HG02938 (cell line): ENCODE results near the gene FMNL1.
"Not testable (repeated sequence)": the region's sequence is repeated elsewhere in the genome, so short reads cannot be mapped to it uniquely, and the experiment has no call there.

Source experiments
- ATAC-seq: cut with Tn5 transposase; IDR thresholded peaks from one replicate; pipeline ENCODE4 v1.9.1; 2021; ENCODE audit warnings: mild to moderate bottlenecking, moderate library complexity; ENCODE audit not compliant: unreplicated experiment

The FMNL1 gene

GRCh38 chr17:45233423-45233924 is 11.8 kb downstream of the FMNL1 start:
- ATAC-seq: no peak

GRCh38 chr17:45234641-45235415 is 13.1 kb downstream of the FMNL1 start:
- no peak for ATAC-seq

- ATAC-seq: no peak
These were observed 14.0 kb downstream of the FMNL1 start for GRCh38 chr17:45235416-45236281.

GRCh38 chr17:45236282-45236606 is 14.6 kb downstream of the FMNL1 start:
- ATAC-seq: no peak

GRCh38 chr17:45237686-45238085 is 16.0 kb downstream of the FMNL1 start:
- ATAC-seq: no peak

GRCh38 chr17:45238155-45238774 is 16.6 kb downstream of the FMNL1 start:
- ATAC-seq: no peak

GRCh38 chr17:45240905-45241327 is 19.2 kb downstream of the FMNL1 start:
- ATAC-seq: no peak

GRCh38 chr17:45241328-45242028 is 19.8 kb downstream of the FMNL1 start:
- ATAC-seq: no peak

- ATAC-seq: no peak
These were observed 20.3 kb downstream of the FMNL1 start for GRCh38 chr17:45242029-45242414.

GRCh38 chr17:45243750-45244149 is 22.1 kb downstream of the FMNL1 start:
- ATAC-seq: no peak

- ATAC-seq: no peak
These were observed 23.3 kb downstream of the FMNL1 start for GRCh38 chr17:45244725-45245656.

GRCh38 chr17:45246338-45246737 is 24.7 kb downstream of the FMNL1 start:
- no peak for ATAC-seq

GRCh38 chr17:45246861-45247428 is 25.3 kb downstream of the FMNL1 start:
- ATAC-seq: no peak

- ATAC-seq: peak; percentile 65
These were observed 25.9 kb downstream of the FMNL1 start for GRCh38 chr17:45247429-45248131.

- ATAC-seq: peak; percentile 57
These were observed 26.7 kb downstream of the FMNL1 start for GRCh38 chr17:45248132-45248957.

GRCh38 chr17:45251931-45252330 is 30.2 kb downstream of the FMNL1 start:
- ATAC-seq: no peak

GRCh38 chr17:45253237-45253636 is 31.6 kb downstream of the FMNL1 start:
- ATAC-seq: not testable (repeated sequence)

GRCh38 chr17:45253879-45254278 is 32.2 kb downstream of the FMNL1 start:
- no peak for ATAC-seq
